Measurements from ENCODE around the gene SLC2A13.

GRCh38 chr12:39897315-39897714 is 208.6 kb downstream of the SLC2A13 start:
- TF ChIP-seq, protein P1, sequence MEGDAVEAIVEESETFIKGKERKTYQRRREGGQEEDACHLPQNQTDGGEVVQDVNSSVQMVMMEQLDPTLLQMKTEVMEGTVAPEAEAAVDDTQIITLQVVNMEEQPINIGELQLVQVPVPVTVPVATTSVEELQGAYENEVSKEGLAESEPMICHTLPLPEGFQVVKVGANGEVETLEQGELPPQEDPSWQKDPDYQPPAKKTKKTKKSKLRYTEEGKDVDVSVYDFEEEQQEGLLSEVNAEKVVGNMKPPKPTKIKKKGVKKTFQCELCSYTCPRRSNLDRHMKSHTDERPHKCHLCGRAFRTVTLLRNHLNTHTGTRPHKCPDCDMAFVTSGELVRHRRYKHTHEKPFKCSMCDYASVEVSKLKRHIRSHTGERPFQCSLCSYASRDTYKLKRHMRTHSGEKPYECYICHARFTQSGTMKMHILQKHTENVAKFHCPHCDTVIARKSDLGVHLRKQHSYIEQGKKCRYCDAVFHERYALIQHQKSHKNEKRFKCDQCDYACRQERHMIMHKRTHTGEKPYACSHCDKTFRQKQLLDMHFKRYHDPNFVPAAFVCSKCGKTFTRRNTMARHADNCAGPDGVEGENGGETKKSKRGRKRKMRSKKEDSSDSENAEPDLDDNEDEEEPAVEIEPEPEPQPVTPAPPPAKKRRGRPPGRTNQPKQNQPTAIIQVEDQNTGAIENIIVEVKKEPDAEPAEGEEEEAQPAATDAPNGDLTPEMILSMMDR (IDR thresholded peaks at IDR 0.05; ENCODE audit: insufficient read depth, low read length, poor library complexity, severe bottlenecking) = no peak
- TF ChIP-seq EZH2phosphoT487 (conservative IDR thresholded peaks at IDR 0.05; ENCODE audit: low read length) = no peak
